Gastrocnemius medialis (tissue), 4 donors: ENCODE measurements around the gene CHST15. TPM values are rescaled to one million over a fixed set of nuclear protein-coding genes. Genes with fewer than 3 reads are reported as not detected.
A peak's percentile ranks its signal among the peaks of the same experiment; 100 is the strongest.

Source experiments
- ATAC-seq, 2 donors: fragments of 150-250 bp; one replicate each; pipeline ENCODE4 v1.9.1; 2016
- DNase-seq, 2 donors: peaks; one replicate each; pipeline ENCODE4 v3.0.0-alpha.2; 2019
- H3K27ac ChIP-seq, 4 donors: fragments of 200-600 bp; sonication (generic); 1 replicate in 1 of 4; 2 replicates in 3 of 4; pipeline ENCODE4 v1.5.1; 2016 to 2018; ENCODE audit warnings: mild to moderate bottlenecking in 2 of 4, moderate library complexity in 1 of 4
- H3K27me3 ChIP-seq, 3 donors: fragments of 200-600 bp; sonication (generic) in 2 of 3; 1 replicate in 1 of 3; 2 replicates in 2 of 3; pipeline versions ENCODE4 v1.5.1 to v1.6.0; 2016 to 2019; ENCODE audit warnings: mild to moderate bottlenecking in 1 of 3, moderate library complexity in 1 of 3
- H3K36me3 ChIP-seq, 2 donors: fragments of 200-600 bp; sonication (generic) in 1 of 2; one replicate each; pipeline ENCODE4 v1.5.1; 2017 to 2018
- H3K4me1 ChIP-seq, 2 donors: fragments of 200-600 bp; sonication (generic) in 1 of 2; one replicate each; pipeline ENCODE4 v1.5.1; 2016 to 2017; ENCODE audit warnings: mild to moderate bottlenecking in 2 of 2
- H3K4me3 ChIP-seq, 4 donors: fragments of 200-600 bp; sonication (generic) in 3 of 4; 1 replicate in 1 of 4; 2 replicates in 3 of 4; pipeline ENCODE4 v1.5.1; 2016 to 2019; ENCODE audit warnings: mild to moderate bottlenecking in 2 of 4
- H3K9me3 ChIP-seq, 3 donors: fragments of 200-600 bp; sonication (generic) in 2 of 3; 1 replicate in 1 of 3; 2 replicates in 2 of 3; pipeline ENCODE4 v1.5.1; 2016 to 2019
- CTCF ChIP-seq, 5 experiments: fragments of 450-650 bp in 3 of 5; fragments of 200-600 bp in 2 of 5; sonication (generic) in 2 of 5; IDR thresholded peaks in 4 of 5; conservative IDR thresholded peaks in 1 of 5; 1 replicate in 4 of 5; 2 replicates in 1 of 5; pipeline ENCODE4 v1.5.1; 2016 to 2019; ENCODE audit warnings: antibody characterized with exemption in 5 of 5, mild to moderate bottlenecking in 3 of 5, moderate library complexity in 3 of 5
- POLR2A ChIP-seq, 2 donors: fragments of 450-650 bp; IDR thresholded peaks; one replicate each; pipeline ENCODE4 v1.6.1; 2017; ENCODE audit warnings: antibody characterized with exemption in 2 of 2, mild to moderate bottlenecking in 2 of 2, moderate library complexity in 2 of 2
- in situ Hi-C, 4 donors: fragments of 200-750 bp; cut with MboI; loops; one replicate each; pipeline versions ENCODE4 v1.15.0 to v1.8.0; 2017; ENCODE audit warnings: low sequenced_read_pairs in 4 of 4
- intact Hi-C: fragments of 100-400 bp; cut with DNase I; formaldehyde crosslinking; loops from one replicate; pipeline ENCODE4 v1.15.1; 2023; ENCODE audit warnings: low total_unique reads
- total RNA-seq, 4 donors: library from RNA; depleted of rRNA; stranded (reverse); fragments of >200 nt; gene quantifications; one replicate each; pipeline versions ENCODE4 v1.1.0 to v1.2.3, GENCODE V29; 2016

The CHST15 gene
- total RNA-seq, 4 donors from 2014 or later, result 9.0 to 32.2 (median 20.3) TPM

GRCh38 chr10:124052561-124052960 lies 40.8 kb downstream of the CHST15 start:
- Histone ChIP-seq H3K9me3 (no peaks in the 10 kb centered on the region), H3K27me3 (no peaks in the 10 kb centered on the region), H3K4me3 (no peak overlapping the region), H3K4me1 (peaks cover 3 to 21% of the 10 kb centered on the region in 2 donors), H3K27ac (no peak overlapping the region), H3K36me3 (no peaks in the 10 kb centered on the region)
- in situ Hi-C loops (no loop called here), intact Hi-C loops (no loop called here)
- ATAC-seq (no peak), DNase-seq (no peak)
- TF ChIP-seq CTCF (IDR thresholded peaks at IDR 0.05 in 4 of 5, conservative IDR thresholded peaks at IDR 0.05 in 1 of 5) (no peak), POLR2A (IDR thresholded peaks at IDR 0.05) (no peak)

DNA sequence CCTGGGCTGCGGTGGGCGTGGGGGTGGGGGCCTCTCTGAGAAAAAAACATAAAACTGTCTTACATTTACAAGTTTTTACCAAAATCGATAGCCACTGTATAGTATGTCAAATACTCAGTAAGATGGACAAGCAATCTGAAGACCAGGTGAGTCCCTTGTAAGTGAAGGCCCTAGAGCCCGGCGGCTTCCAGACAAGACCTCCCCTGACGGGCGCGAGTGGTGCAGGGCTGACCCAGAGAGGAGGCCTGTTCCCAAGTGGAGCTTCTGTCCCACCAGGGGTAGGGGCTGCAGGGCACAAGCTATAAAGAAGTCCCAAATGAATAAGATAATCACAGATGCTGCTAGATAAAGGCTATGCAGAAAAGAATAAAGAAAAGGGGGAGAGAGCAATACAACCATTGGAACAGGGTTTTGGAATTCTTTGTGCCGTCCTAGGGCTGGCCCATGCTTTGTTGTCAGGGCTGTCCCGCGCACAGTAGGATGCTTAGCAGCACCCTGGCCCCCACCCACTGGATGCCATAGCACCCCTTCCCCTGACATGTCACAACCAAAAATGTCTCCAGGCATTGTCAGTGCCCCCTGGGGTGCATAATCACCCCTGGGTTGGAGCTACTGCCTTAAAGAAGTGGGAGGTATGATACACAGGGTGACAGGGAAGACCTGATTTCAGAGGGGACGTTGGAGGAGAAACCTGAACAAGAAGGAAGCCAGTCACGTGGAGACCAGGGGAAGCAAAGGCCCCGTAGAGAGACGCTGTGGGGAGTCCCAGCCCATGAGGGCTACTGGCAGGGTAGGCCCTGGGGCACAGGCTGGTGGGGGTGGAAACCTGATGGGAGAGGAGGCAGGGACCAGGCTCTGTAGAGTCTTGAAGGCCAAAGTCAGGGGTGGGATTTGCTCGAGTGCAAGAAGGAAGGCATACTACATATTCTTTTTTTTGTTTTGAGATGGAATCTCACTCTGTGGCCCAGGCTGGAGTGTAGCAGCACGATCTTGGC lies 43.1 kb downstream of the CHST15 start:
- Histone ChIP-seq H3K9me3 (no peaks in the 10 kb centered on the region), H3K4me1 (peaks cover 3 to 21% of the 10 kb centered on the region in 2 donors), H3K36me3 (no peaks in the 10 kb centered on the region), H3K4me3 (no peak overlapping the region), H3K27ac (peak overlapping the region in 1 of 4 donors; percentile 32), H3K27me3 (no peaks in the 10 kb centered on the region)
- in situ Hi-C loops, result no loop called here
- intact Hi-C loops, result no loop called here
- ATAC-seq (no peak), DNase-seq (no peak)
- no peak for TF ChIP-seq CTCF (IDR thresholded peaks at IDR 0.05 in 4 of 5, conservative IDR thresholded peaks at IDR 0.05 in 1 of 5)
- no peak for TF ChIP-seq POLR2A (IDR thresholded peaks at IDR 0.05)

DNA sequence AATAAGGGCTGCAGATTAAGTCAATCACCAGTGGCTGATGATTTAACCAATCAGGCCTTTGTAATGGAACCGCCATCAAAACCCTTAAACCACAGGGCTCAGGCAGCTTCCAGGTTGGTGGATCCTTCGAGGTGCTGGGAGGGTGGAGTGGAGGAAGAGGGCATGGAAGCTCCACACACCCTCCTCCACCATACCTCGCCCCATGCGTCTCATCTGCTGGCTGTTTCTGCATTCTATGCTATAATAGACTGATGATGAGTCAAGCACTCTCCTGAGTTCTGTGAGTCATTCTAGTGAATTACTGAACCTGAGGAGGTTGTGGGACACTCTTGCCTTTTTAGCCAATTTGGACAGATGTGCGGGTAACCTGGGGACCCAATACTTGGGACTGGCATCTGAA lies 43.9 kb downstream of the CHST15 start:
- Histone ChIP-seq H3K9me3 (no peaks in the 10 kb centered on the region), H3K4me1 (peaks cover 6 to 23% of the 10 kb centered on the region in 2 donors), H3K4me3 (no peak overlapping the region), H3K36me3 (no peaks in the 10 kb centered on the region), H3K27ac (peak overlapping the region in 1 of 4 donors; percentile 32), H3K27me3 (no peaks in the 10 kb centered on the region)
- TF ChIP-seq CTCF (IDR thresholded peaks at IDR 0.05 in 4 of 5, conservative IDR thresholded peaks at IDR 0.05 in 1 of 5) (no peak), POLR2A (IDR thresholded peaks at IDR 0.05) (no peak)
- DNase-seq, result no peak
- intact Hi-C loops, result no loop called here
- ATAC-seq, result peak; percentile 40 to 82
- in situ Hi-C loops, result no loop called here

DNA sequence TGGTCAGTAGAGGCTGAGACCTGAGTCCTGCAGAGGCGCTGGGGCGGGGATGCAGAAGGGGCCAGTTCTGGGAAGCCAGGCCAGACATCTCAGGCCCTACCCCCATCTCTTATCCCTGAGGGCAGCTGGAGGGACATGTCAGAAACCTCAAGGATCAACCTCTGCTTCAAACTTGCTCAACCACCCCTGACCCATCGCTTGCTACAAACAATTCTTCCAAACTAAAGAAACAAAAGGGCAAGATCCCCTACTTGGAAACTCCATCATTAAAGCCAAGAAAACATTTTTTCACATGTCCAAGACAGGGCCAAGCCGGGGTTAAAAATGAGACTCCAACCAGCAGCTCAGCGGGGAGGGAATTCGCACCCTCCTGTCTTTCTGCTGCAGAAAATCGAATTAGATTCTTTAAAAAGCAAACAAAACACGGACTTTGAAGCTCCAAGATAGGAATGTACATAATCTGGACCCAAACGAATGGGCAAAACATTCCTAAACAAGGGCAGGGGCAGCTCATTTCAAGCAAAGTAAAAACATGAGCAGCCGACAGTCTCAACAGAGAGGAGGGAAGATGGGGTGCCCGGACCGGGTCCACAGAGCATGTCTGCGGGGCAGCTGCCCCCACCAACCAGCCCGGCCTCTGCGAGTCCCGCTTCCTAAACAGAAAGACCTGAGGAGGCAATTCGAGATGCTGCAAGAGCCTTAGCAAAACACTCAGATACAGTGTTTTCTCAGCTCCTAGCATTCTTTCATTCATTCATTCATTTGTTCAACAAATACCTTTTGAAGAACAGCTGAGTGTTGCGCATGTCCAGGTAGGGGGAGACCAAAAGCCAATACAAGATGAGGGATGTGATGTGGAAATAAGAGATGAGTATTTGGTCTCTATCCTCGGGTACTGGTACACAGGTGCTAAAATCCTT lies 44.8 kb downstream of the CHST15 start:
- no peaks in the 10 kb centered on the region for H3K36me3 ChIP-seq
- intact Hi-C loops (no loop called here), in situ Hi-C loops (no loop called here)
- no peaks in the 10 kb centered on the region for H3K9me3 ChIP-seq
- TF ChIP-seq POLR2A (IDR thresholded peaks at IDR 0.05) (no peak), CTCF (IDR thresholded peaks at IDR 0.05 in 4 of 5, conservative IDR thresholded peaks at IDR 0.05 in 1 of 5) (no peak)
- H3K4me1 ChIP-seq, result peaks cover 11 to 24% of the 10 kb centered on the region in 2 donors
- H3K27ac ChIP-seq, result no peak overlapping the region
- DNase-seq (no peak), ATAC-seq (no peak)
- H3K27me3 ChIP-seq, result no peaks in the 10 kb centered on the region
- no peak overlapping the region for H3K4me3 ChIP-seq
